Peyer's patch (tissue), 4 donors: ENCODE data around the gene SYT14. TPM values are rescaled to one million over a fixed set of nuclear protein-coding genes. Genes with fewer than 3 reads are reported as not detected.

Experiments
- DNase-seq, 3 donors: peaks; one replicate each; pipeline ENCODE4 v3.0.0-alpha.2; 2017 to 2019
- H3K27ac ChIP-seq, 4 donors: fragments of 200-600 bp; sonication (generic); one replicate each; pipeline ENCODE4 v1.5.1; 2016 to 2019
- H3K27me3 ChIP-seq, 2 donors: fragments of 200-600 bp; sonication (generic); one replicate each; pipeline ENCODE4 v1.5.1; 2019
- H3K36me3 ChIP-seq, 3 donors: fragments of 200-600 bp; sonication (generic); one replicate each; pipeline ENCODE4 v1.5.1; 2016 to 2019
- H3K4me1 ChIP-seq, 4 donors: fragments of 200-600 bp; sonication (generic); one replicate each; pipeline ENCODE4 v1.5.1; 2016 to 2019
- H3K4me3 ChIP-seq, 4 donors: fragments of 200-600 bp; sonication (generic); 1 replicate in 3 of 4; 2 replicates in 1 of 4; pipeline ENCODE4 v1.5.1; 2016 to 2019; ENCODE audit warnings: mild to moderate bottlenecking in 1 of 4
- H3K9me3 ChIP-seq, 4 donors: fragments of 200-600 bp; sonication (generic); one replicate each; pipeline ENCODE4 v1.5.1; 2016 to 2019; ENCODE audit warnings: mild to moderate bottlenecking in 1 of 4
- POLR2A ChIP-seq, 2 donors: fragments of 450-650 bp; IDR thresholded peaks; one replicate each; pipeline ENCODE4 v1.5.1; 2017; ENCODE audit warnings: antibody characterized with exemption in 2 of 2, mild to moderate bottlenecking in 2 of 2, moderate library complexity in 2 of 2
- total RNA-seq, 4 donors: library from RNA; depleted of rRNA; stranded (reverse); fragments of >200 nt; gene quantifications; one replicate each; pipeline ENCODE4 v1.1.0, GENCODE V29; 2016
- TF ChIP-seq, protein P1 (sequence below), 6 experiments: fragments of 450-650 bp in 4 of 6; fragments of 200-600 bp in 2 of 6; sonication (generic) in 1 of 6; IDR thresholded peaks; one replicate each; pipeline ENCODE4 v1.5.1; 2017 to 2019; ENCODE audit warnings: antibody characterized with exemption in 6 of 6, mild to moderate bottlenecking in 3 of 6, moderate library complexity in 1 of 6

Gene SYT14
- total RNA-seq, 4 donors from 2014 or later: 0.27 to 0.83 TPM; not detected in 2

DNA sequence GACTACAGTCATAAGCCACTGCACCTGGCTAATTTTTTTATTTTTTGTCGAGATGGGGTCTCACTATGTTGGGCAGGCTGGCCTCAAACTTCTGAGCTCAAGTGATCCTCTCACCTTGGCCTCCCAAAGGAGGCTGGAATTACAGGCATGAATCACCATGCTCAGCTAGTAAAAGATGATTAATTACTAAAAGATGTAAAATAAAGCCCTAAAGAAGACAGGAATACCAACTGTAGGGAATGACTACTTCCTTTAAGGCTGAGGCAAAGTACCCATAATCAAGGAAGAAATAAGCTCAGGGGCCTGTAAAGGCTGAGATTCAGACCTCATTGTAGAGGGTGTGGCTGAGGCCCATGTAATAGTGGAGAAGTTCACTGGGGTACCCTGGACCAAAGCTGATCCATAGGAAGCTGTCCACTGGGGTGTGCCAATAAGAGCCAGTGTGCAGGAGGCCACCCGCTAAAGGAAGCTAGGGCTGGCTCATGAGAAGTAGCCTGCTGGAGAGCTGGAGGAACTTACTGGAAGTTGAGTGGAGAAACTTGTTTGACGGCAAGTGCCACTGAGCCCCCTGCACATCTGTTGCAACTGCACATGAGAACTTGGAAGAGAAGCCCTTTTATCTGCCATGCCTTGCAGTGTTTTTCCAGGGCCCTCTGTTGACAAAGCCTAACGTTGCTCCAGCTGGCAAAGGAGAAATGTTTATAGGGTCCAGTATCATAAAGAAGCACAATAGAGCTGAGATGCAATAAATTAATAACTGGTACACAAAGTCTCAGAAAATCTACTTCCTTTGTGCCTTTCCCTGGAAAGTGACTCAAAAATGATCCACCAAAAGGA is 276.8 kb downstream of the SYT14 start:
- H3K9me3 ChIP-seq: no peaks in the 10 kb centered on the region
- no peak overlapping the region for H3K27ac ChIP-seq
- no peaks in the 10 kb centered on the region for H3K27me3 ChIP-seq
- H3K4me1 ChIP-seq: no peaks in the 10 kb centered on the region
- DNase-seq: no peak
- H3K36me3 ChIP-seq: no peaks in the 10 kb centered on the region
- TF ChIP-seq, protein P1, sequence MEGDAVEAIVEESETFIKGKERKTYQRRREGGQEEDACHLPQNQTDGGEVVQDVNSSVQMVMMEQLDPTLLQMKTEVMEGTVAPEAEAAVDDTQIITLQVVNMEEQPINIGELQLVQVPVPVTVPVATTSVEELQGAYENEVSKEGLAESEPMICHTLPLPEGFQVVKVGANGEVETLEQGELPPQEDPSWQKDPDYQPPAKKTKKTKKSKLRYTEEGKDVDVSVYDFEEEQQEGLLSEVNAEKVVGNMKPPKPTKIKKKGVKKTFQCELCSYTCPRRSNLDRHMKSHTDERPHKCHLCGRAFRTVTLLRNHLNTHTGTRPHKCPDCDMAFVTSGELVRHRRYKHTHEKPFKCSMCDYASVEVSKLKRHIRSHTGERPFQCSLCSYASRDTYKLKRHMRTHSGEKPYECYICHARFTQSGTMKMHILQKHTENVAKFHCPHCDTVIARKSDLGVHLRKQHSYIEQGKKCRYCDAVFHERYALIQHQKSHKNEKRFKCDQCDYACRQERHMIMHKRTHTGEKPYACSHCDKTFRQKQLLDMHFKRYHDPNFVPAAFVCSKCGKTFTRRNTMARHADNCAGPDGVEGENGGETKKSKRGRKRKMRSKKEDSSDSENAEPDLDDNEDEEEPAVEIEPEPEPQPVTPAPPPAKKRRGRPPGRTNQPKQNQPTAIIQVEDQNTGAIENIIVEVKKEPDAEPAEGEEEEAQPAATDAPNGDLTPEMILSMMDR (IDR thresholded peaks at IDR 0.05): no peak
- TF ChIP-seq POLR2A (IDR thresholded peaks at IDR 0.05): no peak
- H3K4me3 ChIP-seq: no peak overlapping the region

DNA sequence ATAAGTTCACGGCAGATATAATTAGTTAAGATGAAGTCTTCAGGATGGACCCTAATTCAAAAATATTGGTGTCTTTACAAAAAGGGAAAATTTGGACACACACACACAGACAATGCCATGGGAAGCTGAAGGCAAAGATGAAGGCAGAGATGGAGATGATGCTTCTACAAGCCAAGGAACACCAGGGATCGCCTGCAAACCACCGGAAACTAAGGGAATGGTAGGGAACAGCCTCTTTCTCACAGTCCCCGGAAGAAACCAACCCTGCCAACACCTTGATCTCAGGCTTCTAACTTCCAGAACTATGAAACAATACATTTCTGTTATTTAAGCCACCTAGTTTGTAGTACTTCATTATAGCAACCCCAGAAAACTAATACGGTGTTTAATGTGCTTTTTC is 279.5 kb downstream of the SYT14 start:
- Histone ChIP-seq H3K36me3 (no peaks in the 10 kb centered on the region), H3K27ac (no peak overlapping the region), H3K9me3 (no peaks in the 10 kb centered on the region), H3K4me1 (peaks cover 0 to 3% (median 0%) of the 10 kb centered on the region in 4 donors), H3K27me3 (no peaks in the 10 kb centered on the region), H3K4me3 (no peak overlapping the region)
- TF ChIP-seq, protein P1 (IDR thresholded peaks at IDR 0.05): no peak
- TF ChIP-seq POLR2A (IDR thresholded peaks at IDR 0.05): no peak
- DNase-seq: no peak

- TF ChIP-seq, protein P1 (IDR thresholded peaks at IDR 0.05): no peak
- no peak for TF ChIP-seq POLR2A (IDR thresholded peaks at IDR 0.05)
- Histone ChIP-seq H3K27ac (no peak overlapping the region), H3K36me3 (no peaks in the 10 kb centered on the region), H3K27me3 (no peaks in the 10 kb centered on the region), H3K4me1 (peaks cover 0 to 8% (median 0%) of the 10 kb centered on the region in 4 donors), H3K9me3 (no peaks in the 10 kb centered on the region), H3K4me3 (no peak overlapping the region)
- DNase-seq: no peak
These were observed 280.0 kb downstream of the SYT14 start for GRCh38 chr1:210218047-210218446.

Other genes with a start within 250 kb of the SYT14 start
- gene HSD11B1, start 233.4 kb upstream of the SYT14 start, total RNA-seq: 1 to 10 TPM in 3 of 4 donors, not detected in 1; 4.2 to 8.6 (median 5.8) TPM
- 100 to 1,000 TPM in 1 of 4 donors, 10 to 100 TPM in 1, 1 to 10 TPM in 2; 7.4 to 102 (median 10.8) TPM for gene TRAF3IP3, start 182.2 kb upstream of the SYT14 start, total RNA-seq
- gene C1orf74, start 153.7 kb upstream of the SYT14 start, total RNA-seq: 1 to 10 TPM in 3 of 4 donors, under 1 TPM in 1; 0.83 to 1.9 (median 1.8) TPM
- 10 to 100 TPM in 3 of 4 donors, 1 to 10 TPM in 1; 9.9 to 66.4 (median 52.2) TPM for gene IRF6, start 132.1 kb upstream of the SYT14 start, total RNA-seq
- 10 to 100 TPM in 1 of 4 donors, 1 to 10 TPM in 3; 3.5 to 14.9 (median 6.3) TPM for gene UTP25, start 110.2 kb upstream of the SYT14 start, total RNA-seq